ENCODE measurements around the gene SMC1B.

DNA sequence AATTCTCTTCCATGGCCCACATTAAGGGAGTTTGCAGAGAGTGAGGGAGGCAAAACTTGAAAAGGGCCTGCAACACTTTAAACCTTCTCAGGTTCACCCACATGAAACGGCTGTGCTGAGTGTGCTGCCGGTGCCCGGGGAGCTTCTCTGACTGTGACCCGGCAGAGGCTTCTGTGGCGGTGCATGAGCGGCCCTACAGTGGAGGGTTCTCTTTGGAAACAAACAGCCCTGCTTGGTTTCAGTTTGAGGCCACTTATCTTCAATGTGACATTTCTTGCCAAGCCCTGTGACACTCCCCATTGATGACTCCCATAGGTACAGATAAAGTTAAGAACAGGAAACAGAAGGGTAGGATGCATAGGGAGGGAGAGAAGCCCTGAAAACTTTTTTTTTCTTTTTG lies 71.9 kb downstream of the SMC1B start:
- no peak for TF ChIP-seq ZNF280B (CRISPR knock-in tag; IDR thresholded peaks at IDR 0.05)
- TF ChIP-seq CREB1 (IDR thresholded peaks at IDR 0.05): no peak
- no peak for TF ChIP-seq CREB1 (CRISPR knock-in tag; IDR thresholded peaks at IDR 0.05)
- TF ChIP-seq ZNF24 (IDR thresholded peaks at IDR 0.05): no peak
- TF ChIP-seq ATF6 (CRISPR knock-in tag; IDR thresholded peaks at IDR 0.05): no peak
- TF ChIP-seq POLR2AphosphoS5 (IDR thresholded peaks at IDR 0.05; ENCODE audit: control insufficient read depth, insufficient read depth, low read depth, low read length): no peak
- TF ChIP-seq PHB2 (IDR thresholded peaks at IDR 0.05; ENCODE audit: low read depth): no peak
- TF ChIP-seq KDM1A (IDR thresholded peaks at IDR 0.05): no peak
- no peak for TF ChIP-seq HDAC2 (IDR thresholded peaks at IDR 0.05)

Measured in K562 (cell line).